Activated naive CD4-positive, alpha-beta T cell treated with anti-CD3 and anti-CD28 coated beads, Interleukin-2, amount 10 ng/mL, durations not matched to agents 7 days and 5 days (primary cell): ENCODE results near the gene RYR3.

Experiments
- CTCF ChIA-PET: fragments of 350-600 bp; sonication (Branson Sonifier 250); formaldehyde crosslinking; loops from one replicate; lab custom pipeline; 2021; ENCODE audit warnings: antibody characterized with exemption; lab: Charles Lee
- DNase-seq: peaks from one replicate; pipeline ENCODE4 v3.0.0-alpha.2; 2020
- H3K27ac Mint-ChIP-seq: one replicate; pipeline ENCODE4 v1.8.0; 2021; ENCODE audit warnings: mild to moderate bottlenecking, moderate library complexity, mixed read lengths
- H3K27me3 Mint-ChIP-seq: one replicate; pipeline ENCODE4 v1.8.0; 2021; ENCODE audit warnings: mild to moderate bottlenecking, mixed read lengths
- H3K36me3 Mint-ChIP-seq: one replicate; pipeline ENCODE4 v1.8.0; 2021; ENCODE audit warnings: mixed read lengths
- H3K4me1 Mint-ChIP-seq: one replicate; pipeline ENCODE4 v1.8.0; 2021; ENCODE audit warnings: mixed read lengths
- H3K4me3 Mint-ChIP-seq: one replicate; pipeline ENCODE4 v1.8.0; 2021; ENCODE audit warnings: mild to moderate bottlenecking, moderate library complexity, mixed read lengths
- H3K9me3 Mint-ChIP-seq: one replicate; pipeline ENCODE4 v1.8.0; 2021; ENCODE audit warnings: mixed read lengths

The RYR3 gene

DNA sequence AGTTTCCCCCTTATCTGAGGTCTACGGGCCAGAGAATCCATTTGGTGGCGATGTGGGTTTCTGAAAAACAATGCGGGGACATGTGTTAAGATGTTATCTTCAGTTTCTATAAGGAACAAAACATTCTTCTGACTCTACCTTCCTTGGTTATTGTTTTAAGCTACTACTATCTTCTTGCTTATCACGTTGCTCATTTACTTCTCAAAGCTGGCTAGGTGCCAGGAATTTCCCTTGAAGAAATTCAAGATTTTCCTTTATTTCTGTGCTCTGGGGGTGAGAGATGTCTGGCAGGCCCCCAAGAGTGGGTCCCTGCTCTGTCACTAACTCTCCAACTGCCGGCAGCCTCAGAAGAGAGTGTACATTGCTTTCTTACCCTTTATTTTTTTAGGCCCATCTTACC, 119.8 kb downstream of the RYR3 start:
- Mint-ChIP-seq H3K4me1 (no peaks in the 10 kb centered on the region), H3K36me3 (no peaks in the 10 kb centered on the region), H3K27ac (no peak overlapping the region), H3K4me3 (no peak overlapping the region), H3K9me3 (peaks cover 2% of the 10 kb centered on the region), H3K27me3 (no peaks in the 10 kb centered on the region)
- no peak for DNase-seq
- CTCF ChIA-PET, result no interaction called here

DNA sequence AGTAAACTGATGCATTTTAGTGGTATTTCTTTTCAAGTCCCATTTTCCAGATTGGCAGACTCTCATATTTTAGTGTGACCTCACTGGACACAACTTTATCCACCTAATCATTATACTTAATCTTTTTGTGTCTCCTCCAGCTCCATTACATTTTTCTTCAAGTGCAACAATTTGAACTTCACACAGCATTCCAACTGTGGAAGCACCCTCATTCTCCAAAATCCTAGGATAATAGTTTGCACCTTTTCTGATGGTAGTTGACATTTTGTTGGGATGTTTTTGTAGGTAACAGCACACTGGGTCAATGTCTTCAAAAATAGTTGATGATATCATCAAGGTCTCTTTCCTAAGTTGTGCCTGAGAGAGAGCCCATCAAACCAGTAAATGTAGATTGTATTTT, 123.1 kb downstream of the RYR3 start:
- CTCF ChIA-PET, result no interaction called here
- no peaks in the 10 kb centered on the region for H3K27me3 Mint-ChIP-seq
- DNase-seq, result no peak

DNA sequence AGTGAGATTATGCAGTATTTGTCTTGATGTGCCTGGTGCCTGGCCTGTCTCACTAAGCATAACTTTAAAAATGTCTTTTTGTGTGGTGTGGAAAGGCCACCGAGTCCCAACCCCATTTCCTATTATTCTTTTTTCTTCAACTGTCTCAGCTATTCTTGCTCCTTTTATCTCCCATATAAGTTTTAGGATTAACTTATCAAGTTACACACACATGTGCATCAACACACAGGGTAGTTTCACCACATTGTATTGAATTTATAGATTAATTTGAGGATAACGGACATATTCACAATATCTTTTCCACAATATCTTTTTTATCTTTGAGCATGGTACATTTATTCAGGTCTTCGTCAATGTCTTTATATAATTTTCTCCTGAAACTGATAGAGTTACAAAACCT, 127.6 kb downstream of the RYR3 start:
- DNase-seq, result no peak
- H3K27ac Mint-ChIP-seq, result no peak overlapping the region
- CTCF ChIA-PET, result no interaction called here
- no peak overlapping the region for H3K4me3 Mint-ChIP-seq
- H3K4me1 Mint-ChIP-seq, result no peaks in the 10 kb centered on the region
- no peaks in the 10 kb centered on the region for H3K27me3 Mint-ChIP-seq
- H3K9me3 Mint-ChIP-seq, result peaks cover 2% of the 10 kb centered on the region
- no peaks in the 10 kb centered on the region for H3K36me3 Mint-ChIP-seq

More for the DNA sequence above, 123.1 kb downstream of the RYR3 start:
- Mint-ChIP-seq H3K4me1 (no peaks in the 10 kb centered on the region), H3K27ac (no peak overlapping the region), H3K9me3 (peaks cover 2% of the 10 kb centered on the region), H3K36me3 (no peaks in the 10 kb centered on the region), H3K4me3 (no peak overlapping the region)

DNA sequence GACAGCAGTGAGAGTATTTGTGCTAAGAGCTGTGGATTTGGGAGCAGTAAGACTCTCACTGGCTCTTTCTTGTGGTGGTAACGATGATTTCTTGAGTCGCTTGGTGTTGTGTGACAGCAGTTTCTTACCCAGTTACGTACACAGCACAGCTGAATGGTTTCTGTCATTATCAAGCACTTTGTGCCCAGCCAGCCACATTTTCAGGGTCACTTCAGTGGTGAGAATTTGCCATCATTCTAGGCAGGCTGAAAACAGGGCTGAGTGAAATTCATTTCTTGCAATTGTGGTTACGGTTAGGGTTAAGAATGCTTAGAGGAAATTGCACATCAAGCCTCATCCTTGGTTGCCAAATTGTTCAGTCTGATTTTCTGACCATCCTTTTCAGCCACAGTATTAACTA, 130.1 kb downstream of the RYR3 start:
- Mint-ChIP-seq H3K27ac (no peak overlapping the region), H3K4me3 (no peak overlapping the region), H3K9me3 (no peaks in the 10 kb centered on the region), H3K4me1 (no peaks in the 10 kb centered on the region), H3K36me3 (no peaks in the 10 kb centered on the region), H3K27me3 (no peaks in the 10 kb centered on the region)
- CTCF ChIA-PET, result no interaction called here
- no peak for DNase-seq

DNA sequence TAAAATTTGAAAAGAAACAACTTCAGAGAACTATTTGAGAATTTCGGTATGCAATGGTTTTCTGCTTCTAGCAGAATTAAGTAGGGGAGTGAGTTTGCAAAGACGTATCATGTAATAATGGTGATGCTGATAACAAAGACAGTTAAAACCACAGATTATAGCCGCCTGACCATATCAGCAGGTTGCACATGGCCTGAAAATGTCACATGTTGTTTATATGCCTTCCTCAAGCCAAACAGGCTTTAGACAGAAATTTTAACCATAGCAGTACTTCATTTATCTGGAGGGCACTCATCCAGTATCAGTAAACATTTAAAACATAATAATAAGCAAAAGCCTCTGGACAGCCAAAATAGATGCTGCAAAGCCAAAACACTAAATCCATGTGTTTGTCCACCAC, 131.7 kb downstream of the RYR3 start:
- Mint-ChIP-seq H3K9me3 (no peaks in the 10 kb centered on the region), H3K4me1 (no peaks in the 10 kb centered on the region), H3K36me3 (no peaks in the 10 kb centered on the region), H3K27me3 (no peaks in the 10 kb centered on the region), H3K27ac (no peak overlapping the region), H3K4me3 (no peak overlapping the region)
- DNase-seq, result no peak
- CTCF ChIA-PET, result no interaction called here

DNA sequence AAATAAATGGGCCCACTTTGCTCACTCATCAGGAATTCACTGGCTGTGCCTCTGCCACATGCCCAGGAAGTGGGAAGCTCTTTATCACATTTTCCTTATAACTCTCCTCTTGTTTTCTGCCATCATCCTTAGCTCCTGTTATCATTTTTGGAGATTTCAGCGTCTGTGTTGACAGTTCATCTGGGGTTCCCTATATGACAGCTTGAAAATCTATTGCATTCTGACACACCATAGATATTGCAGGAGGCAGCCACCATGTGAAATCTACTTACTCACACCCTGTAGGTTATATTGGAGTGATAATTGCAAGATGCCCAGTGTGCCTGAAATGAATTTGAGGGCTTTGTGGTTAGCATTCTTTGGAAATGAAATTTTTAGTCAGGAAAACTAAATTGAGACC, 132.9 kb downstream of the RYR3 start:
- CTCF ChIA-PET, result no interaction called here
- no peaks in the 10 kb centered on the region for H3K27me3 Mint-ChIP-seq
- H3K36me3 Mint-ChIP-seq, result no peaks in the 10 kb centered on the region
- no peak overlapping the region for H3K4me3 Mint-ChIP-seq
- no peaks in the 10 kb centered on the region for H3K9me3 Mint-ChIP-seq
- no peak overlapping the region for H3K27ac Mint-ChIP-seq
- H3K4me1 Mint-ChIP-seq, result no peaks in the 10 kb centered on the region
- DNase-seq, result no peak

DNA sequence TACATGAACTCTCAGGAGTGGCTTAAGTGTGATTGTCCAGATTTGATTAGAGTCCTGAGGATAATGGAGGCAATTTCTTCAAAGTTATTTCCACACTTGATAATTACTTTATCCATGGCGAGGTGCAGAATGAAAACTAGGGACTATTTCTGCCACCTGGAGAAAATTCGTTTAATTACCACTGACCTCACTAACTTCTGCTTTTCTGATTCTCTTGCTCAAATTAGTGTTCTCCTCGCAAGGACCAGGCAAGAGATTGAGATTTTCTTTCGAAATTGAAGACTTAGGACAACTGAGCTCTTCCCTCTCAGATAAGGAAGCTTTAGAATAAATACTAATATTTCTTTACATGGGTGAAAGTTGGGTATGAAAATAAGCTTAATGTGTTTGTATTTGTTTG, 135.2 kb downstream of the RYR3 start:
- Mint-ChIP-seq H3K4me3 (no peak overlapping the region), H3K9me3 (no peaks in the 10 kb centered on the region), H3K27me3 (no peaks in the 10 kb centered on the region), H3K4me1 (no peaks in the 10 kb centered on the region), H3K36me3 (no peaks in the 10 kb centered on the region), H3K27ac (no peak overlapping the region)
- CTCF ChIA-PET, result no interaction called here
- DNase-seq, result no peak

DNA sequence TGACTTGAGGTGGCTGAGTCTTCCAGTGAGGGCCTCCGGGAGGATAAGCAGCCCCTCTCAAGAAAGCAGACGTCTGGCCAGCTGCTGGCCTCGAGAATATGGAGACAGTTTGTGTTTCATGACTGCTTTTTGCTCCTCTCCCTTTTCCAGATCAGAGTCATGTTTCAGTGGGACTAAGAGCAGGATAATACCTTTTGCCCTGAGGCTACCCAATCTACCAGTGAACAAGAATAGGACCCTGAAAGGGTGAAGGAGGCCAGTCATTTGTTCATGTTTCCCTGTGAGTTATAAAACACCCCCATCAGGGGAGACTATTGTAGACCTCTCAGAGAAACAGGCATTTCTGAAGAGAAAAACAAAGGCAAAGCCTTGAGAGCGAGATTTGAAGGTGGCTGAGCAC, 137.4 kb downstream of the RYR3 start:
- Mint-ChIP-seq H3K4me1 (no peaks in the 10 kb centered on the region), H3K4me3 (no peak overlapping the region), H3K36me3 (no peaks in the 10 kb centered on the region), H3K27me3 (no peaks in the 10 kb centered on the region), H3K27ac (no peak overlapping the region), H3K9me3 (no peaks in the 10 kb centered on the region)
- no peak for DNase-seq
- CTCF ChIA-PET, result no interaction called here

DNA sequence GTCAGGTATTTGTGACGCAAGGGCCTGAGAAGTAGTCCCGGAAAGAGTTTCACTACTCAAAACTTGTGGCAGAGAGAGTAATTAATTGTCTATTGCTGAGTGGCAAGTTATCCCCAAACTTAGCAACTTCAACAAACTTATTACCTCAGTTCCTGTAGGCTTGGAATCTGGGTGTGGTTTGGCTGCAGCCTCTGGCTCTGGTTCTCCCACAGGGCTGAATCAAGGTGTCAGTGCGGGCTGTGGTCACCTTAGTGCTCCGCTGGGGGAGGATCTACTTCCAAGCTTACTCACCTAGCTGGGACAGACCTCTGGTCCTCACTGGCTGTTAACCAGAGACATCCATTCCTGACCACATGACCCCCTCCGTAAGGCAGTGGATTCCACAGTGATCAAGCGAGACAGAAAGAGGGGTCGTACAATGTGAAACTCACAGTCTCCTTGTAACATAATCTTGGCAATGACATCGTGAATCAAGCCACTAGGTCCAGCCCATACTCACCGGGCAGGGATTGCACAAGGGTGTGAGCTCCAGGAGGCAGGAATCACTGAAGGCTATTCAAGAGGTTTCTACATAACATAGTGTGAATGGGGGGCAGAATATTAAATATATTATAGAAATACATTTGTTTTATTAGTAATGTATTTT, 138.3 kb downstream of the RYR3 start:
- H3K9me3 Mint-ChIP-seq, result no peaks in the 10 kb centered on the region
- H3K36me3 Mint-ChIP-seq, result no peaks in the 10 kb centered on the region
- H3K27ac Mint-ChIP-seq, result no peak overlapping the region
- H3K27me3 Mint-ChIP-seq, result no peaks in the 10 kb centered on the region
- CTCF ChIA-PET, result no interaction called here
- H3K4me3 Mint-ChIP-seq, result no peak overlapping the region
- no peak for DNase-seq
- no peaks in the 10 kb centered on the region for H3K4me1 Mint-ChIP-seq

DNA sequence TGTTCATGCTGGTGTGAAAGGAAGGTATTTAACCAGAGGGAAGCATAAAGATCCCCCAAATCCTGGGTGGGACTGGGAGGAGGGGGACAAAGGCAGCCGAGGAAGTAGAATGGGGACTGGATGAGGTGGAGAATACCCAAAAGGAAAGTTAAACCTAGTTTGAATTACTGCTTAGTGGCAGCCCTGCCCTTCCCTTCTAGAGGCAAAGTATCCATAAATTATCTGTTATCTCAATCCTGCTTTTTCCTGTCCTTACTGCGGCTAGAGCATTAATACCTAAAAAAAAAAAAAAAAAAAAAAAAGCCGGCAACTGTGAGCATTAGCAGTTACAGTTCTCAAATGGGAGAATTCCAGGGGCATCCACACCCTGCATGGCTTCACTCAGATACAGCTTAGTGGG, 139.0 kb downstream of the RYR3 start:
- no peaks in the 10 kb centered on the region for H3K27me3 Mint-ChIP-seq

DNA sequence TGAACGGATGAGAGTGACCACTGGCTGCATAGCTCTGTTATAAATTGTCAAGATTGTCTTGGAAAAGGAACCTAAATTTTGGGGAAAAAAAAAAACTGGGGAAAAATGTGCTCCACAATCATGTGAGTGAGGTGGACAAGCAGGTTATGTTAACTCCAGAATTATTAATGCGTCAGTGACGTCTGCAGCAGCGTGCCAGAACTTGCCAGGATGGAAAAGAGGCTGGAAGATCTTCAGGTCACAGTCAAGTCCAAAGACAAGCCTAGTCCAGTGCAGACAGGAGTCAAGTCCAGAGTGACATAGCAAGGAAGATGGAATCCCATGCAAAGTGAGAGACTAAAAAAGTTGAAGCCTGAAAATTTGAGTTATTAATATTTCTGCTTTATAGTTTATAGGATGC, 140.6 kb downstream of the RYR3 start:
- H3K27me3 Mint-ChIP-seq, result no peaks in the 10 kb centered on the region
- no peak overlapping the region for H3K27ac Mint-ChIP-seq
- H3K36me3 Mint-ChIP-seq, result no peaks in the 10 kb centered on the region
- no peaks in the 10 kb centered on the region for H3K4me1 Mint-ChIP-seq
- CTCF ChIA-PET, result no interaction called here
- H3K9me3 Mint-ChIP-seq, result no peaks in the 10 kb centered on the region
- DNase-seq, result no peak
- H3K4me3 Mint-ChIP-seq, result no peak overlapping the region

More for the DNA sequence above, 139.0 kb downstream of the RYR3 start:
- CTCF ChIA-PET, result interaction anchor here (0.8 kb wide), 1 partner anchor 10 kb away, joined by 3 read pairs; no protein-coding TSS in a partner anchor
- Mint-ChIP-seq H3K9me3 (no peaks in the 10 kb centered on the region), H3K27ac (no peak overlapping the region), H3K36me3 (no peaks in the 10 kb centered on the region), H3K4me1 (no peaks in the 10 kb centered on the region), H3K4me3 (no peak overlapping the region)
- no peak for DNase-seq

DNA sequence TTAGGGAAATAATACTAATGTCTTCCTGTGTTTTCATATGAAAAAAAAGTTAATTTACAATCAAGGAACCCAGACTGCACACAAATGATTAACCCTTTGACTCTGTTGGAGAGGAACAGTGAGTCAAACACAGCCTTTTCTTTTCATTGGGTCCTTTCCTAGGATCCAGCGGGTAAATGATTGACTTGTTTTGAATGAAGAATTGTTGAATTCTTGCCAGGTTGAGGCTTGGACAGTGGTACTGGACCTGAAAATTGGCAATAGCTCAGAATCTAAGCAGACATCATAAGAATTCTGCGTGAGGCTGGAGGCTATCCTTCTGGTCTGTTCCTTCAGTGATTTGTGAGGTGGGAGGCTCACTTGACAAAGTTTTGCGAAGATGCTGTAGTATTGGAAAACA, 143.0 kb downstream of the RYR3 start:
- no peak overlapping the region for H3K4me3 Mint-ChIP-seq
- no peaks in the 10 kb centered on the region for H3K4me1 Mint-ChIP-seq
- DNase-seq, result no peak
- no peaks in the 10 kb centered on the region for H3K27me3 Mint-ChIP-seq
- no peaks in the 10 kb centered on the region for H3K36me3 Mint-ChIP-seq
- H3K27ac Mint-ChIP-seq, result no peak overlapping the region
- CTCF ChIA-PET, result no interaction called here
- no peaks in the 10 kb centered on the region for H3K9me3 Mint-ChIP-seq

DNA sequence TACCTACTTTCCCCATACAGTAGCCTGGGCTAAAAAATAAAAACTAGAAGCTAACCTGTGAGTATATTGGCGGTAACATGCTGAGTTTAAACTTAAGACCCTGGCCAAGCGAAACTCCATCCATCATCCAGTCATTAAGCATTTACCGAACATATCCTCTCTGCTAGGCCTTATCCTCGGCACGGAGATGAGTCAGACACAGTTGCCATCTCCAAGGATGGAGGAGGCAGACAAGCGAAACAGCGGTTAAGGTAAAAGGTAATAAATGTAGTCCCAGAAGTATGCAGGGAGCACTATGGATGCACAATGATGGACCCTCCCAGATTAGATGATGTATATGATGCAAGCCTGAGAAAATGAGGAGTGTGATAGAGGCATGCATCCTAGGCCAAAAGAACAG, 143.6 kb downstream of the RYR3 start:
- Mint-ChIP-seq H3K27me3 (no peaks in the 10 kb centered on the region), H3K36me3 (no peaks in the 10 kb centered on the region), H3K4me1 (no peaks in the 10 kb centered on the region), H3K27ac (no peak overlapping the region), H3K9me3 (no peaks in the 10 kb centered on the region), H3K4me3 (no peak overlapping the region)
- CTCF ChIA-PET, result no interaction called here
- no peak for DNase-seq

DNA sequence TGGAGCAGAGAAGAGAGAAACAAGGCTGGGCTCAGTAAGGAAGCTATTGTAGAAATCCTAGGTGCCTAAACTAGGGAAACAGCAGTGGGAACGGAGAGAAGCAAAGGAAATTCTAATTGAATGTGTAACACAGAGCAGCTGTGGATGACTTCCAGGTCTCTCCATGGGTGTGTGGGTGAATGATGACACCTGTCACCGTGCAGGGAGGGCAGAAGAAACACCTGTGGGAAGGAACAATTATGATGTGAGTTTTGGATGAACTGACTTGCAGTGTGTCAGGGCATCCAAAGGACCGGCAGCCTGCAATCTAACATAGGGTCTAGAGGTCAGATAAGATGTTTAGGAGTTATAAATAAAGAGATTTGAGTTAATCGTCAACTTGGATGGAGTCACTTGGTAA, 144.2 kb downstream of the RYR3 start:
- Mint-ChIP-seq H3K4me3 (no peak overlapping the region), H3K27ac (no peak overlapping the region), H3K9me3 (no peaks in the 10 kb centered on the region), H3K4me1 (no peaks in the 10 kb centered on the region), H3K36me3 (no peaks in the 10 kb centered on the region), H3K27me3 (no peaks in the 10 kb centered on the region)
- no peak for DNase-seq
- CTCF ChIA-PET, result no interaction called here

DNA sequence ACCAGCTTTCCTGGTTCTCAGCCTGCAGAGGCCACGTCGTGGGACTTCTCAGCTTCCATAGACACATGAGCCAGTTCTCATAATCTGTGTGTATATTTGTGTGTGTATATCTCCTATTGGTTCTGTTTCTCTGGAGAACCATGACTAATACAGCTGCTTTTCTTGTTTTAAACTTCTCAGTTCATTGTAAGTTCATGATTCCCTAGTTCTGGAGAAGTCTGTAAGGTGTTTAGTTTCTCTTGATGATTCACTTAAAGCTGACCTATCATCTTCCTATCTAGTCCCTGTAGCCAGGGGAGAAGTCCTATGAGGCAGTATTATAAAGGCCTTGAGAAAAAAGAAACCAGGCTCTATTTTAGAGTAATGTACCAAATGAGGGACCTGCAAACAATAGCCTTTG, 147.7 kb downstream of the RYR3 start:
- H3K4me1 Mint-ChIP-seq, result no peaks in the 10 kb centered on the region
- no peaks in the 10 kb centered on the region for H3K9me3 Mint-ChIP-seq
- CTCF ChIA-PET, result no interaction called here
- no peak overlapping the region for H3K4me3 Mint-ChIP-seq
- H3K36me3 Mint-ChIP-seq, result no peaks in the 10 kb centered on the region
- DNase-seq, result no peak
- no peak overlapping the region for H3K27ac Mint-ChIP-seq
- H3K27me3 Mint-ChIP-seq, result no peaks in the 10 kb centered on the region
